ENCODE data around the gene IQGAP2. TPM values are rescaled to one million over a fixed set of nuclear protein-coding genes. Genes with fewer than 3 reads are reported as not detected.
"Not testable (repeated sequence)": the region's sequence is repeated elsewhere in the genome, so short reads cannot be mapped to it uniquely, and the experiment has no call there.

IQGAP2 gene
- polyA plus RNA-seq, 3 donors, result 55.1 to 76.6 (median 60.8) TPM

GRCh38 chr5:76736679-76737556, 333.8 kb downstream of the IQGAP2 start:
- no peak for DNase-seq

DNA sequence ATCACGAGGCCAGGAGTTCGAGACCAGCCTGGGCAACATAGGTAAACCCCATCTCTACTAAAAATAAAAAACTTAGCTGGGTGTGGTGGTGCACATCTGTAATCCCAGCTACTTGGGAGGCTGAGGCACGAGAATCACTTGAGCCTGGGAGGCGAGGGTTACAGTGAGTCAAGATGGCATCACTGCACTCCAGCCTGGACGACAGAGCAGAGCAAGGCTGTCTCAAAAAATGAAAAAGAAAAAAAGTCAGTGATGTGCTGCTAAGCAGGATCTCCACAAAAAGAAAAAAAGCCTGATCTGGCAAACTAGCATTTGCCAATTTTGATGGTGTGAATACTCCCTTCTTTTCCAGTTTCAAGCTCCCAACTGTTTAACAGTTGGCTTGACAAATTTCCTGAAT, 334.8 kb downstream of the IQGAP2 start:
- DNase-seq, result no peak

DNA sequence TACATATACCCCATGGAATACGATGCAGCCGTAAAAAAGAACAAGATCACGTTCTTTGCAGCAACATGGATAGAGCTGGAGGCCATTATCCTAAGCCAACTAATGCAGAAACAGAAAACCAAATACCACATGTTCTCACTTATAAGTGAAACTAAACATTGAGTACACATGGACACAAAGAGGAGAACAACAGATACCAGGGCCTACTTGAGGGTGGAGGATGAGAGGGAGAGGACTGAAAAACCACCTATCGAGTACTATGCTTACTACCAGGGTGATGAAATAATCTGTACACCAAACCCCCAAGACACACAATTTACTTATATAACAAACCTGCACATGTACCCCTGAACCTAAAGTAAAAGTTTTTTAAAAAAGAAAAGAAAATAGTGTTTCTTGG, 338.4 kb downstream of the IQGAP2 start:
- not testable (repeated sequence) for DNase-seq

DNA sequence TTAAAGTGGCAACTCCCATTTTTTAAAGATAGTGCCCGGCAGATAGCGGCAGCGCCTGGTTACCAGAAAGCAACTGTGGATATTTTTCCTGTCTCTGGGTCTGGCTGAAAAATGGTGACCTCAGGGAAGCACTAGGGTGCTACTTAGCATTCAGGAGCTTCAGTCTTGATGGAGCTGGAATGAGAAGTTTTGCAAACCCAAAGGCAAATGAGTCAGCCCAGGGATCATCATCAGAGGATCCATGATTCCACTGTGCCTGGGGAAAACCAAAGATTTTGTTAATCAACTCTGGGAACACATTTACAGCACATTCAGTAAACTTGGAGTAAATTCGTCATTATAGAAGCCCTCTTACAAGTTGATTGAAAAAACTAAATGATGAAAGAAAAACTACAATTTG, 339.5 kb downstream of the IQGAP2 start:
- DNase-seq, result no peak

DNA sequence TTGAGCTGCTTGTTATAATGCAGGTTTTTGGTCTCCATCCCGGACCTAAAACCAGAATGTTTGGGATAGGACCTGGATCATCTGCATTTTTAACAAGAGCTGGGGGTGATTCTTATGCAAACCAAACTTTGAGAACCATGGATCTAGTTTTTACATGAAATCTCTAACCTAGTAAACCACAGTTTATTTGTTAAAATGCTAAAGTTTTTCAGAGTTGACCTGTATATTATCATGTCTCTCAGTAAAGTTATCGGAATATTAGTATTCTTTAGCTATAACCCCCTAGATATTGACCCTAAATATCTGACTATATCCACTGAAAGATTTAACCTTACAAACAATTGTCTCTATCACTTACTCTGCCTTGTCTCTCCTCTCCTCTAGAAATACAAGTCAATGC, 341.5 kb downstream of the IQGAP2 start:
- no peak for DNase-seq

DNA sequence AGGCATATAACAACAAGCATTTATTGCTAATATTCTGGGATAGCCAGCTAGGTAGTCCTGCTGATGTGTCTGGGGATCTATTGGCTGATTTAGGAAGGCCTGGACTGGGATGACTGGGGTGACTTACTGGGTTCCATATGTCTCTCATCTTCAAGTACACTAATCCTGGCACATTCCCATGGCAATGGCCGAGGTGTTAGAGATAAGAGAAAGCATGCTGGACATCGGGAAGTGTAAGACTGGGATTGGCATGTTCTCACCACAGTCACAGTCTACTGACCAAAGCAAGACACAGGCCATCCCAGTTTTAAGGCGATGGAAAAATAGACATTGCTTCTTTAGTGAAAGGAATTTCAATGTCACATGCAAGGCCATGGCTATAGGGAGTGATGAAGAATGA, 342.6 kb downstream of the IQGAP2 start:
- no peak for DNase-seq

DNA sequence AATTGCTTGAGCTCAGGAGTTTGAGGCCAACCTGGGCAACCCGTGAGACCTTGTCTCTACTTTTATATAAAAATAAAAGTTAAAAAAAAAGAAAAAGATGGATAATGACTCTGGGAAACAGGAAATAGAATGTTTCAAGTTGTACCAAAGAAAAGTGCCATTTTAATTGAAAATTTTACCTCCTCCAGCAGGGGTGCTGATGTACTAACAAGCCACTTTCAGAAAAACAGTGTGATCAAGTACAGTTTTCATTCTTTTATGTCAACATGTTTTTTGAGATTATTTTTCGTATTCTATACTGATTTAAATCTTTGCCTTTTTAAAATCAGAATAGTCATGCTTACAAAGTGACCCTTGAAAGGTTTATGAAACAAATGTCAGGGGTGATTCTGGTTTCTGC, 343.6 kb downstream of the IQGAP2 start:
- DNase-seq, result no peak

DNA sequence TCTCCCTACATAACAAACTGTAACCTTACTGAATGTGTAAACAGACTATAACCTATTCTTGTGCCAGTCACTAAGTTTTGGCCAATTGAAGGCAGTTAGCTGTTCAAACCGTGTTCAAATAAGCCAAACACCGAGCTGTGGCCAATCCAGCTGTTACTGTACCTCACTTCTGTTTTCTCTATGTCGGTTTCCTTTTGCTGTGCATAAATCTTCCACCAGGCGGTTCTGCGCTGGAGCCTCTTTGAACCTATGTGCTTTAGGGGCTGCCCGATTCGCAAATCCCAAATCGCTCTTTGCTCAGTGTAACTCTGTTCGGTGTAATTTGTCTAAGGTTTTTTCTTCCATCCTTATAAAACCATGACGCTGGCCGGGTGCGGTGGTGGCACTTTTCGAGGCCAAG, 344.6 kb downstream of the IQGAP2 start:
- DNase-seq, result no peak

DNA sequence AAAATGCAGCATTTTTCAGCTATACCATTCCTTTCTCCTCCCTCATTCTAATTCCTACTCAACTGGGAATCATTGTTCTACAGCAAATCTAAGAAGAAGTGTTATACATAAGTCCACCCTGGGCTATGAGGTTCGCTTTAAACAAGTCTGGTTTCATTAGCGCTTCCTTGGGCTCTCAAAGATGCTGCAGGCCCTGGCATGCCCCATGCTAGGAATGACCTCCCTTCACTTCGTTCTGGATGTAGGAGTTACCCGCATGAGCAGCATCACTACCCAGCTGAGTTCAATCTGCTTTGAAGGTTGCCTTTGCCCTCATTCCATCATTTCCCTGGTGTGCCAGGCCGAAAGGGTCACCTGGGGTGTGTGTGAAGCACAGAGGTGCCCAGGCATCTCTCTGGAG, 348.2 kb downstream of the IQGAP2 start:
- DNase-seq, result no peak

GRCh38 chr5:76754668-76755078, 351.6 kb downstream of the IQGAP2 start:
- no peak for DNase-seq

DNA sequence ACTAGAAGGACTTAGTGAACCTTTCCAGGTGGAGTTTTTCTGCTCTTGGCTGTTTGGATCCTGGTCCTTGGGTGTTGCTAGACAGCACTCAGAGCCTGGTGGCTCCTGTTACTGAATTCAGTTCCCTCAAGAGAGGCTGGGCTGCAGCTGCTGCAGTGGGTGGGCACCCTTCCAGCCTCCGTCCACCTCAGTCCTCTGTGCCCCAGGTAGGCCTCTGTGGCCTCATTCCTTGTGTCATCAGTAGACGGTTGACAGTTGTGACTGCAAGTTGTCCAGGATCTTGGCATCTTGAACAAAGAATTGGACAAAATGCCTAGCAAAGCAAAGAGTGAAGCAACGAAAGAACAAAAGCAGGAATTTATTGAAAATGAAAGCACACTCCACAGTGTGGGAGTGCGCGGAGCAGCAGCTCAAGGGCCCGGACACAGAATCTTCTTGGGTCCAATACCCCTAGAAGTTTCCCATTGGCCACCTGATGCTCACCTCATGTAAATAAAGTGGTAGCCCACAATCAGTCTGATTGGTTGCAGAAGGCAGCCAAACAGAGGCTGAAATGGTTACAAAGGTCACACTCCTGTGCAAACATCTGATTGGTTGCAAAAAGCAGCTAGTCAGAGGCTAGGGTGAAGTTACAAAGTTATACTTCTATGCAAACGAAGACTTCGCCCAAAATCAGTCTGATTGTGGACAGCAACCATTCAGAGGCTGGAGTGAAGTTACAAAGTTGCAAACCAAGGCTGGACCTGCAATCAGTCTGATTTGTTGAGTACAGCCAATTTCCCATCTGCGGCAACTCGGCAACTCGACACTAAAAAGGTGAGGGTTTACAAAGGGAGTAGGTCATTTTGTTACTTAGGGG, 352.9 kb downstream of the IQGAP2 start:
- DNase-seq, result no peak

DNA sequence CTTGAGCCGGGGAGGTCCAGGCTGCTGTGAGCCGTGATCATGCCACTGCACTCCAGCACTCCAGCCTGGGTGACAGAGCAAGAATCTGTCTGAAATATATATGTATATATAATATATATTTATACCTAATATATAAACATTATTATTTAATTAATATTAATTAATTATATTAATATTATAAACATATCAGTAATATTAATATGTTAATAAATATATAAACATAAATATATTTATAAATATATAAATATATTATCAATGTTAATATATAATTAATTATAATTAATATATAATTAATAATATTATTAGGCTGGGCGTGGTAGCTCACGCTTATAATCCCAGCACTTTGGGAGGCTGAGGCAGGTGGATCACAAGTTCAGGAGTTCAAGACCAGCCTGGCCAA, 354.0 kb downstream of the IQGAP2 start:
- no peak for DNase-seq

Other genes with a start within 250 kb of the IQGAP2 start
- 1 to 10 TPM in 1 of 3 donors, under 1 TPM in 2; 0.77 to 1.4 (median 0.88) TPM for gene F2RL2, start 220.1 kb downstream of the IQGAP2 start, polyA plus RNA-seq (ENCODE audit: insufficient read length in 3 of 3)